HCT116 (cell line): ENCODE results near the gene CAV2. TPM values are rescaled to one million over a fixed set of nuclear protein-coding genes. Genes with fewer than 3 reads are reported as not detected.

ENCODE experiments used
- ATAC-seq: fragments of 200-7000 bp; cut with Tn5 transposase; 2 replicates; pipeline ENCODE4 v1.9.1; 2020; ENCODE audit warnings: mild to moderate bottlenecking, moderate library complexity
- BruUV-seq: library from RNA; stranded (reverse); fragments of 400-500 nt; replicated peaks from 2 replicates; lab custom pipeline; 2021; lab: Mats Ljungman, UMichigan
- CTCF ChIA-PET: fragments of 300-600 bp; sonication (Branson Sonifier 250); formaldehyde crosslinking; loops from one replicate; lab custom pipeline; 2021; ENCODE audit warnings: antibody characterized with exemption; lab: Charles Lee
- POLR2A ChIA-PET: fragments of 300-600, 350-600 bp; sonication (Branson Sonifier 250); formaldehyde crosslinking; loops from one replicate; lab custom pipeline; 2021; ENCODE audit warnings: antibody characterized with exemption; lab: Charles Lee
- RAD21 ChIA-PET, 2 experiments: fragments of 300-600 bp; sonication (Branson Sonifier 250); formaldehyde crosslinking; loops; one replicate each; lab custom pipeline; 2023; ENCODE audit warnings: low total read pairs in 2 of 2; ENCODE audit not compliant: uncharacterized antibody in 2 of 2, unreplicated experiment in 2 of 2, low non-redundant PET in 1 of 2; lab: Charles Lee
- DNase-seq: peaks from one replicate; pipeline ENCODE4 v3.0.0-alpha.2; 2010; ENCODE audit warnings: low read depth, low spot score
- H2AFZ ChIP-seq: fragments of 200-600 bp; shearing (Covaris generic), sonication (generic); 2 replicates; pipeline ENCODE4 v1.6.1; 2017; ENCODE audit warnings: low read depth, mixed run types, mixed read lengths, antibody characterized with exemption, low read length; ENCODE audit not compliant: poor library complexity, severe bottlenecking
- H3K27ac ChIP-seq: 2 replicates; pipeline ENCODE4 v1.5.1; 2012; ENCODE audit warnings: low read depth, low read length
- H3K27me3 ChIP-seq: fragments of 200-600 bp; sonication (generic); 2 replicates; pipeline ENCODE4 v1.6.1; 2016; ENCODE audit warnings: mixed run types, low read length, mixed read lengths; ENCODE audit not compliant: insufficient read depth
- H3K36me3 ChIP-seq, 2 experiments: fragments of 200-500 bp in 1 of 2; fragments of 200-600 bp in 1 of 2; sonication (Bioruptor generic) in 1 of 2; sonication (generic) in 1 of 2; 2 replicates each; pipeline versions ENCODE4 v1.5.1 to v1.6.1; 2014 to 2016; ENCODE audit warnings: low read length in 2 of 2, inconsistent platforms in 1 of 2, mixed read lengths in 1 of 2, mixed run types in 1 of 2; ENCODE audit not compliant: insufficient read depth in 2 of 2, control insufficient read depth in 1 of 2
- H3K4me1 ChIP-seq, 2 experiments: fragments of 200-600 bp in 1 of 2; sonication (generic) in 1 of 2; 2 replicates each; pipeline versions ENCODE4 v1.5.1 to v1.6.1; 2012 to 2017; ENCODE audit warnings: low read length in 2 of 2, inconsistent platforms in 1 of 2, mild to moderate bottlenecking in 1 of 2, mixed read lengths in 1 of 2, mixed run types in 1 of 2, moderate library complexity in 1 of 2; ENCODE audit not compliant: insufficient read depth in 2 of 2, control insufficient read depth in 1 of 2
- H3K4me2 ChIP-seq: fragments of 200-600 bp; sonication (generic); 2 replicates; pipeline ENCODE4 v1.6.1; 2017; ENCODE audit warnings: mixed run types, low read length, mixed read lengths
- H3K4me3 ChIP-seq, 2 experiments: fragments of 200-600 bp in 1 of 2; sonication (generic) in 1 of 2; replicated peaks in 1 of 2; 2 replicates each; pipeline ENCODE4 v1.5.1; 2011 to 2016; ENCODE audit warnings: low read length in 2 of 2, control low read depth in 1 of 2, low read depth in 1 of 2, mild to moderate bottlenecking in 1 of 2, mixed read lengths in 1 of 2, mixed run types in 1 of 2
- H3K79me2 ChIP-seq: fragments of 200-600 bp; sonication (generic); 2 replicates; pipeline ENCODE4 v1.6.1; 2017; ENCODE audit warnings: mild to moderate bottlenecking, mixed run types, low read length, moderate library complexity, mixed read lengths; ENCODE audit not compliant: insufficient read depth
- H3K9ac ChIP-seq: fragments of 200-600 bp; sonication (generic); 2 replicates; pipeline ENCODE4 v1.6.1; 2016; ENCODE audit warnings: low read length, mixed read lengths
- H3K9me2 ChIP-seq: fragments of 200-600 bp; sonication (generic), shearing (Covaris generic); 2 replicates; pipeline ENCODE4 v1.6.1; 2017; ENCODE audit warnings: mixed run types, mild to moderate bottlenecking, moderate library complexity; ENCODE audit not compliant: insufficient read depth
- H3K9me3 ChIP-seq, 2 experiments: fragments of 200-500 bp in 1 of 2; fragments of 200-600 bp in 1 of 2; sonication (Bioruptor generic) in 1 of 2; sonication (generic) in 1 of 2; 2 replicates each; pipeline ENCODE4 v1.6.1; 2014 to 2017; ENCODE audit warnings: low read length in 2 of 2, mixed read lengths in 2 of 2, inconsistent platforms in 1 of 2, low read depth in 1 of 2, mild to moderate bottlenecking in 1 of 2, mixed run types in 1 of 2, moderate library complexity in 1 of 2; ENCODE audit not compliant: control insufficient read depth in 1 of 2, insufficient read depth in 1 of 2
- H4K20me1 ChIP-seq: fragments of 200-600 bp; sonication (generic), shearing (Covaris generic); 2 replicates; pipeline ENCODE4 v1.6.1; 2017; ENCODE audit warnings: mixed run types, mild to moderate bottlenecking, moderate library complexity; ENCODE audit not compliant: insufficient read depth
- ATF3 ChIP-seq: IDR thresholded peaks from 2 replicates; pipeline ENCODE4 v1.6.1; 2012
- CEBPB ChIP-seq: IDR thresholded peaks from 2 replicates; pipeline ENCODE4 v1.6.1; 2012; ENCODE audit warnings: low read depth
- CTCF ChIP-seq, 3 experiments: fragments of 200-600 bp in 1 of 3; sonication (generic) in 1 of 3; IDR thresholded peaks in 2 of 3; conservative IDR thresholded peaks in 1 of 3; 2 replicates each; pipeline ENCODE4 v1.5.1; 2012 to 2017; ENCODE audit warnings: low read depth in 2 of 3, low read length in 2 of 3, antibody characterized with exemption in 1 of 3, borderline replicate concordance in 1 of 3, control low read depth in 1 of 3, mild to moderate bottlenecking in 1 of 3, mixed read lengths in 1 of 3, mixed run types in 1 of 3, moderate library complexity in 1 of 3; ENCODE audit not compliant: insufficient read depth in 1 of 3
- EGR1 ChIP-seq: IDR thresholded peaks from 2 replicates; pipeline ENCODE4 v1.6.1; 2012; ENCODE audit warnings: low read depth
- EZH2 ChIP-seq: fragments of 200-600 bp; sonication (generic); IDR thresholded peaks from 2 replicates; pipeline ENCODE4 v1.6.1; 2017; ENCODE audit warnings: antibody characterized with exemption, mixed run types
- EZH2phosphoT487 ChIP-seq: fragments of 200-600 bp; IDR thresholded peaks from 2 replicates; pipeline ENCODE4 v1.6.1; 2018; ENCODE audit warnings: antibody characterized with exemption, borderline replicate concordance
- FOSL1 ChIP-seq: IDR thresholded peaks from 2 replicates; pipeline ENCODE4 v1.6.1; 2012; ENCODE audit warnings: low read depth
- POLR2AphosphoS5 ChIP-seq: IDR thresholded peaks from 2 replicates; pipeline ENCODE4 v1.6.1; 2011; ENCODE audit warnings: mild to moderate bottlenecking, low read depth, low read length, moderate library complexity
- RAD21 ChIP-seq: IDR thresholded peaks from 2 replicates; pipeline ENCODE4 v1.6.1; 2012; ENCODE audit warnings: low read depth, mild to moderate bottlenecking
- SIN3A ChIP-seq: IDR thresholded peaks from 2 replicates; pipeline ENCODE4 v1.6.1; 2012; ENCODE audit warnings: low read depth
- SRF ChIP-seq: IDR thresholded peaks from 2 replicates; pipeline ENCODE4 v1.6.1; 2012; ENCODE audit warnings: low read depth
- intact Hi-C: fragments of 100-400 bp; cut with micrococcal nuclease; formaldehyde crosslinking; loops from 2 replicates; pipeline ENCODE4 v1.10.0; 2022
- total RNA-seq: library from RNA; stranded (reverse); gene quantifications from one replicate; pipeline ENCODE4 v1.2.1, GENCODE V29; 2021; ENCODE audit not compliant: unreplicated experiment

CAV2 gene
- total RNA-seq, 1 experiment from 2014 or later, result 157 TPM

GRCh38 chr7:116544487-116544886, 44.9 kb downstream of the CAV2 start:
- no peaks in the 10 kb centered on the region for H3K27me3 ChIP-seq
- peaks cover 0 to 13% of the 10 kb centered on the region in 2 experiments; a peak in 1 of 4 replicates for H3K4me1 ChIP-seq
- H3K9me2 ChIP-seq, result no peaks in the 10 kb centered on the region
- TF ChIP-seq EZH2phosphoT487 (no peak), EZH2 (no peak)
- H3K9me3 ChIP-seq, result no peaks in the 10 kb centered on the region
- H3K36me3 ChIP-seq, result peaks cover 9 to 86% of the 10 kb centered on the region in 2 experiments; a peak in 3 of 4 replicates
- no peak overlapping the region for H3K4me3 ChIP-seq
- ChIA-PET POLR2A (no interaction called here), CTCF (no interaction called here), RAD21 (no interaction called here)
- H4K20me1 ChIP-seq, result peaks cover 11% of the 10 kb centered on the region; the same call in 1 of the 2 replicates
- no peak overlapping the region for H3K4me2 ChIP-seq
- no peak overlapping the region for H2AFZ ChIP-seq
- intact Hi-C loops, result no loop called here
- no peak overlapping the region for H3K27ac ChIP-seq
- H3K9ac ChIP-seq, result no peak overlapping the region
- no peak for ATAC-seq
- BruUV-seq, result no TSS peak
- peaks cover 98% of the 10 kb centered on the region for H3K79me2 ChIP-seq
- DNase-seq, result no peak

GRCh38 chr7:116545411-116545993, 46.0 kb downstream of the CAV2 start:
- H3K4me3 ChIP-seq, result no peak overlapping the region
- H3K9me3 ChIP-seq, result no peaks in the 10 kb centered on the region
- peaks cover 13% of the 10 kb centered on the region; the same call in 1 of the 2 replicates for H4K20me1 ChIP-seq
- no peaks in the 10 kb centered on the region for H3K9me2 ChIP-seq
- RAD21 ChIA-PET, result no interaction called here
- no peak overlapping the region for H3K27ac ChIP-seq
- peaks cover 98% of the 10 kb centered on the region for H3K79me2 ChIP-seq
- H3K9ac ChIP-seq, result no peak overlapping the region
- intact Hi-C loops, result no loop called here
- H3K36me3 ChIP-seq, result peaks cover 10 to 84% of the 10 kb centered on the region in 2 experiments
- no TSS peak for BruUV-seq
- POLR2A ChIA-PET, result no interaction called here
- CTCF ChIA-PET, result no interaction called here
- ATAC-seq (no peak), DNase-seq (no peak)
- TF ChIP-seq SIN3A, result no peak
- no peak for TF ChIP-seq RAD21
- TF ChIP-seq CEBPB, result no peak
- no peak for TF ChIP-seq EZH2
- TF ChIP-seq EGR1, result no peak
- no peak for TF ChIP-seq FOSL1
- TF ChIP-seq POLR2AphosphoS5, result no peak
- no peak for TF ChIP-seq ATF3
- no peak for TF ChIP-seq SRF
- TF ChIP-seq CTCF (IDR thresholded peaks at IDR 0.05 in 2 of 3, conservative IDR thresholded peaks at IDR 0.05 in 1 of 3; ENCODE audit: borderline replicate concordance in 1 of 3, insufficient read depth in 1 of 3, low read depth in 2 of 3, low read length in 2 of 3), result no peak
- TF ChIP-seq, all 23 proteins: peak for 0
- H2AFZ ChIP-seq, result no peak overlapping the region
- no peak overlapping the region for H3K4me2 ChIP-seq
- no peaks in the 10 kb centered on the region for H3K27me3 ChIP-seq
- H3K4me1 ChIP-seq, result peaks cover 0 to 3% of the 10 kb centered on the region in 2 experiments; a peak in 1 of 4 replicates
